Upper lobe of left lung (tissue), 6 donors: ENCODE results near the gene VPS26B. TPM values are rescaled to one million over a fixed set of nuclear protein-coding genes. Genes with fewer than 3 reads are reported as not detected.

ENCODE experiments used
- ATAC-seq, 2 donors: fragments of 200-7000 bp; cut with Tn5 transposase; one replicate each; pipeline ENCODE4 v1.9.1; 2022; ENCODE audit warnings: mild to moderate bottlenecking in 2 of 2, moderate library complexity in 2 of 2; ENCODE audit not compliant: low FRiP score in 2 of 2
- DNase-seq, 2 donors: peaks; one replicate each; pipeline ENCODE4 v3.0.0-alpha.2; 2019 to 2020
- H3K27ac ChIP-seq, 4 donors: fragments of 200-600 bp; sonication (generic); one replicate each; pipeline ENCODE4 v1.5.1; 2016 to 2019
- H3K27me3 ChIP-seq, 4 donors: fragments of 200-600 bp; sonication (generic); one replicate each; pipeline ENCODE4 v1.5.1; 2017 to 2019
- H3K36me3 ChIP-seq, 4 donors: fragments of 200-600 bp; sonication (generic); one replicate each; pipeline ENCODE4 v1.5.1; 2016 to 2019
- H3K4me1 ChIP-seq, 4 donors: fragments of 200-600 bp; sonication (generic); one replicate each; pipeline ENCODE4 v1.5.1; 2018 to 2019
- H3K4me3 ChIP-seq, 4 donors: fragments of 200-600 bp; sonication (generic); one replicate each; pipeline ENCODE4 v1.5.1; 2017 to 2019; ENCODE audit warnings: mild to moderate bottlenecking in 2 of 4, moderate library complexity in 1 of 4
- H3K9me3 ChIP-seq, 4 donors: fragments of 200-600 bp; sonication (generic); one replicate each; pipeline ENCODE4 v1.5.1; 2018 to 2019
- CTCF ChIP-seq, 6 experiments: fragments of 450-650 bp in 4 of 6; fragments of 200-600 bp in 2 of 6; sonication (generic) in 2 of 6; IDR thresholded peaks; one replicate each; pipeline ENCODE4 v1.5.1; 2016 to 2019; ENCODE audit warnings: antibody characterized with exemption in 6 of 6
- EP300 ChIP-seq, 4 donors: sonication (generic); formaldehyde crosslinking; IDR thresholded peaks; one replicate each; pipeline ENCODE4 v1.5.1; 2017; ENCODE audit warnings: antibody characterized with exemption in 4 of 4, control low read depth in 2 of 4
- POLR2A ChIP-seq, 4 donors: fragments of 450-650 bp; IDR thresholded peaks; one replicate each; pipeline ENCODE4 v1.5.1; 2016 to 2017; ENCODE audit warnings: antibody characterized with exemption in 4 of 4, mild to moderate bottlenecking in 2 of 4
- POLR2AphosphoS5 ChIP-seq, 2 donors: sonication (generic); formaldehyde crosslinking; IDR thresholded peaks; one replicate each; pipeline ENCODE4 v1.5.1; 2017; ENCODE audit warnings: antibody characterized with exemption in 2 of 2
- WGBS, 2 donors: methylation state at CpG; one replicate each; pipeline ENCODE4 v1.1.5; 2017 to 2018; 5-methylcytosine and 5-hydroxymethylcytosine counted together
- total RNA-seq, 6 donors: library from RNA; depleted of rRNA in 4 of 6; stranded (reverse); fragments of >200 nt in 4 of 6; gene quantifications; one replicate each; pipeline versions ENCODE4 v1.1.0 to v1.2.1, GENCODE V29; 2016 to 2021
- donor health status: DM: no; HTN: no; CAD: no; lungs with moderate emphysema.
- donor health status: DM: no; HTN: yes; CAD: no; lungs with severe emphysema.

VPS26B gene
- total RNA-seq, 6 donors from 2014 or later = 27.2 to 42.6 (median 35.8) TPM

- no peak for DNase-seq
- TF ChIP-seq POLR2A (IDR thresholded peaks at IDR 0.05) = no peak
- TF ChIP-seq POLR2AphosphoS5 (IDR thresholded peaks at IDR 0.05) = no peak
- TF ChIP-seq CTCF (IDR thresholded peaks at IDR 0.05) = no peak
- TF ChIP-seq EP300 (IDR thresholded peaks at IDR 0.05) = no peak
Observed at GRCh38 chr11:134196756-134197155, 27.7 kb upstream of the VPS26B start.

GRCh38 chr11:134199531-134199930 is 24.9 kb upstream of the VPS26B start:
- no peaks in the 10 kb centered on the region for H3K4me1 ChIP-seq
- 94 to 97% methylated on average over 9 of the region's 9 CpGs for WGBS, 2 donors
- peaks cover 5 to 54% (median 27%) of the 10 kb centered on the region in 4 donors for H3K36me3 ChIP-seq

More at GRCh38 chr11:134196756-134197155, 27.7 kb upstream of the VPS26B start:
- Histone ChIP-seq H3K27ac (no peak overlapping the region), H3K4me1 (no peaks in the 10 kb centered on the region), H3K27me3 (no peaks in the 10 kb centered on the region), H3K4me3 (no peak overlapping the region), H3K9me3 (no peaks in the 10 kb centered on the region), H3K36me3 (peaks cover 12 to 54% (median 32%) of the 10 kb centered on the region in 4 donors)
- 87 to 94% methylated on average over 4 of the region's 4 CpGs for WGBS, 2 donors
- ATAC-seq = no peak

GRCh38 chr11:134200688-134201087 is 23.8 kb upstream of the VPS26B start:
- 94 to 96% methylated on average over 6 of the region's 6 CpGs for WGBS, 2 donors
- Histone ChIP-seq H3K36me3 (peaks cover 5 to 60% (median 34%) of the 10 kb centered on the region in 4 donors), H3K4me1 (no peaks in the 10 kb centered on the region), H3K27ac (no peak overlapping the region), H3K27me3 (no peaks in the 10 kb centered on the region), H3K9me3 (no peaks in the 10 kb centered on the region), H3K4me3 (no peak overlapping the region)
- DNase-seq = no peak
- ATAC-seq = no peak
- TF ChIP-seq POLR2AphosphoS5 (IDR thresholded peaks at IDR 0.05) (no peak), CTCF (IDR thresholded peaks at IDR 0.05) (no peak), POLR2A (IDR thresholded peaks at IDR 0.05) (no peak), EP300 (IDR thresholded peaks at IDR 0.05) (no peak)

More at GRCh38 chr11:134199531-134199930, 24.9 kb upstream of the VPS26B start:
- Histone ChIP-seq H3K9me3 (no peaks in the 10 kb centered on the region), H3K4me3 (no peak overlapping the region), H3K27me3 (no peaks in the 10 kb centered on the region), H3K27ac (no peak overlapping the region)
- ATAC-seq (no peak), DNase-seq (no peak)
- TF ChIP-seq POLR2A (IDR thresholded peaks at IDR 0.05) (no peak), CTCF (IDR thresholded peaks at IDR 0.05) (no peak), POLR2AphosphoS5 (IDR thresholded peaks at IDR 0.05) (no peak), EP300 (IDR thresholded peaks at IDR 0.05) (no peak)

GRCh38 chr11:134202661-134203060 is 21.8 kb upstream of the VPS26B start:
- Histone ChIP-seq H3K27ac (no peak overlapping the region), H3K4me1 (no peaks in the 10 kb centered on the region), H3K4me3 (no peak overlapping the region), H3K27me3 (no peaks in the 10 kb centered on the region), H3K9me3 (no peaks in the 10 kb centered on the region), H3K36me3 (peaks cover 9 to 60% (median 43%) of the 10 kb centered on the region in 4 donors)
- no peak for ATAC-seq
- DNase-seq = no peak
- no peak for TF ChIP-seq POLR2A (IDR thresholded peaks at IDR 0.05)
- TF ChIP-seq CTCF (IDR thresholded peaks at IDR 0.05) = no peak
- TF ChIP-seq EP300 (IDR thresholded peaks at IDR 0.05) = no peak
- no peak for TF ChIP-seq POLR2AphosphoS5 (IDR thresholded peaks at IDR 0.05)
- WGBS, 2 donors = 93 to 98% methylated on average over 4 of the region's 4 CpGs

GRCh38 chr11:134205729-134206128 is 18.7 kb upstream of the VPS26B start:
- H3K36me3 ChIP-seq = peaks cover 9 to 79% (median 46%) of the 10 kb centered on the region in 4 donors
- 93 to 95% methylated on average over 9 of the region's 9 CpGs for WGBS, 2 donors
- no peaks in the 10 kb centered on the region for H3K27me3 ChIP-seq
- no peaks in the 10 kb centered on the region for H3K9me3 ChIP-seq
- no peak for DNase-seq
- TF ChIP-seq CTCF (IDR thresholded peaks at IDR 0.05) (no peak), EP300 (IDR thresholded peaks at IDR 0.05) (no peak), POLR2AphosphoS5 (IDR thresholded peaks at IDR 0.05) (no peak), POLR2A (IDR thresholded peaks at IDR 0.05) (no peak)
- ATAC-seq = no peak
- H3K4me3 ChIP-seq = no peak overlapping the region
- no peaks in the 10 kb centered on the region for H3K4me1 ChIP-seq
- H3K27ac ChIP-seq = no peak overlapping the region
